Memory B cell (primary cell): ENCODE data around the gene PGLYRP1.

ENCODE experiments used
- ATAC-seq: fragments of 150-1000 bp; cut with Tn5 transposase; 2 replicates; pipeline ENCODE4 v1.10.0; 2021; ENCODE audit warnings: low read depth, mild to moderate bottlenecking, moderate library complexity
- DNase-seq, 2 donors: peaks; one replicate each; pipeline ENCODE4 v3.0.0; 2022; ENCODE audit warnings: low spot score in 2 of 2
- H3K27ac Mint-ChIP-seq: one replicate; pipeline ENCODE4 v1.8.0; 2022; ENCODE audit warnings: mild to moderate bottlenecking, moderate library complexity, mixed read lengths
- H3K27me3 Mint-ChIP-seq: one replicate; pipeline ENCODE4 v1.8.0; 2022; ENCODE audit warnings: mixed read lengths
- H3K36me3 Mint-ChIP-seq: one replicate; pipeline ENCODE4 v1.8.0; 2022; ENCODE audit warnings: mild to moderate bottlenecking, mixed read lengths
- H3K4me1 Mint-ChIP-seq: one replicate; pipeline ENCODE4 v1.8.0; 2022; ENCODE audit warnings: mixed read lengths
- H3K4me3 Mint-ChIP-seq: one replicate; pipeline ENCODE4 v1.8.0; 2022; ENCODE audit warnings: mild to moderate bottlenecking, moderate library complexity, mixed read lengths
- H3K9me3 Mint-ChIP-seq: one replicate; pipeline ENCODE4 v1.8.0; 2022; ENCODE audit warnings: mixed read lengths

Gene PGLYRP1

GRCh38 chr19:46042252-46042883 is 19.5 kb upstream of the PGLYRP1 start:
- ATAC-seq (no peak), DNase-seq (no peak)
- peaks cover 3% of the 10 kb centered on the region for H3K36me3 Mint-ChIP-seq
- H3K27me3 Mint-ChIP-seq: peaks cover 31% of the 10 kb centered on the region
- H3K9me3 Mint-ChIP-seq: peaks cover 9% of the 10 kb centered on the region
- no peak overlapping the region for H3K4me3 Mint-ChIP-seq
- H3K4me1 Mint-ChIP-seq: no peaks in the 10 kb centered on the region
- no peak overlapping the region for H3K27ac Mint-ChIP-seq

GRCh38 chr19:46040952-46041500 is 18.2 kb upstream of the PGLYRP1 start, which contains the start of gene IGFL4:
Gene IGFL4, minus strand, starts transcription at chr19:46041002. Its CDS starts 40 bp downstream, at chr19:46040962.
- Mint-ChIP-seq H3K27ac (no peak within 1 kb of the TSS), H3K36me3 (peaks cover 3% of the 10 kb centered on the region), H3K4me3 (no peak within 1 kb of the TSS), H3K27me3 (peaks cover 25% of the 10 kb centered on the region), H3K4me1 (no peaks in the 10 kb centered on the region), H3K9me3 (peaks cover 8% of the 10 kb centered on the region)
- DNase-seq (no peak), ATAC-seq (no peak)

DNA sequence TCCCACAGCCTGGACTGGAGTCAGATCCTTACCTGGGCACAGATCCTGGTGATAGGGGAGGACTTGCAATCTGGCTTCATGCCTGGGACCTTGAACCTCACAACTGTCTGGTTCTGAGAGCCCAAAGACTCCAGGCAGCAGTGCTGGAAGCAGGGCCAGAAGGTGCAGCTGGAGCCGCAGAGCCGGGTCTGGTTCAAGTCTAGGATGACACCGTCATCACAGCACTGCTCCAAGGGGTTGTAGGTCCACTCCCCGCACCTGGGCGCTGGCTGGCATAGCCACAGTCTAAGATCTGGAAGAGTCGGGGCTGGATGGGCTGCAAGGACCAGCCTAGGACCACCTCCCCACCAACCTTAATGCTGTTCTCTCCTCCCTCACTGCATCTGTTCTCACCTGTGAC is 17.3 kb upstream of the PGLYRP1 start:
- H3K27ac Mint-ChIP-seq: no peak overlapping the region
- peaks cover 22% of the 10 kb centered on the region for H3K27me3 Mint-ChIP-seq
- no peak for ATAC-seq
- H3K9me3 Mint-ChIP-seq: peaks cover 3% of the 10 kb centered on the region
- DNase-seq: no peak
- H3K4me3 Mint-ChIP-seq: no peak overlapping the region
- H3K4me1 Mint-ChIP-seq: no peaks in the 10 kb centered on the region
- H3K36me3 Mint-ChIP-seq: peaks cover 3% of the 10 kb centered on the region

DNA sequence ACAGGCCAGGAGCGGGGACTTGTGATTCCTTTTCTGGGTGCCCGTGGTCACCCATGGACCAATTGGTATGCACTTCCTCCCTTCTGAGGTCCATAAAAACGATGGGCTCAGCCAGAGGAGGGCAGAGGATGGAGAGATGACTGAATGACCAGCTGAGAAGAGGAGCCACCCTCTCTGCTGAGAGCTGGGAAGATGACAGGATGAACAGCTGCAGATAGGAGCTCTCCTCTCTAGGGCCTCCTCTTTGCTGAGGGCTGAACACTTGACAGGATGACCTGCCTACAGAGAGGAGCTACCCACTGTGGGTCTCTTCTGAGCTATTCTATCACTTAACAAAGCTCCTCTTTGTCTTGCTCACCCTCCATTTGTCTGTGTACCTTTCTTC is 13.9 kb upstream of the PGLYRP1 start:
- peaks cover 1% of the 10 kb centered on the region for H3K36me3 Mint-ChIP-seq
- no peak overlapping the region for H3K4me3 Mint-ChIP-seq
- H3K4me1 Mint-ChIP-seq: no peaks in the 10 kb centered on the region
- peaks cover 16% of the 10 kb centered on the region for H3K27me3 Mint-ChIP-seq
- no peak for ATAC-seq
- H3K27ac Mint-ChIP-seq: no peak overlapping the region
- H3K9me3 Mint-ChIP-seq: no peaks in the 10 kb centered on the region
- no peak for DNase-seq

GRCh38 chr19:46035986-46036743 is 13.3 kb upstream of the PGLYRP1 start:
- DNase-seq (no peak), ATAC-seq (no peak)
- Mint-ChIP-seq H3K4me3 (no peak overlapping the region), H3K27ac (no peak overlapping the region), H3K9me3 (no peaks in the 10 kb centered on the region), H3K27me3 (peaks cover 14% of the 10 kb centered on the region), H3K4me1 (no peaks in the 10 kb centered on the region), H3K36me3 (peaks cover 1% of the 10 kb centered on the region)

DNA sequence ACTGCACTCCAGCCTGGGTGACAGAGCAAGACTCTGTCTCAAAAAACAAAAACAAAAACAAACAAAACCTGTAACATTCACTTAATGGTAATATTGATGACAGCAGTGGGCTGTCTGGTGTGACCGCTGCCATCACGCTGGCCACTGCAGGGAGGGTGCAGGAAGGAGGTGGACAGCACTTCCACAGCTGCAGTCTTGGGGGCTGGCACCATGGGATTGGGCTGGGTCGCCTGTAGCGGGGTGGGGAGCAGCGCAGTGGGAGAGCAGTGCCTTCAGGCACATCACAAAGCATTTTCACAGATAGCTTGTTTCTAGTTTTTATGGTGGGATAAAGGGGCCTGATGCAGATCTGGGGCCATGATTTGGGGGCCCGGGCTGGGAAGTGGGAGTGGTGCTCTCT is 12.7 kb upstream of the PGLYRP1 start:
- Mint-ChIP-seq H3K27me3 (peaks cover 10% of the 10 kb centered on the region), H3K9me3 (no peaks in the 10 kb centered on the region), H3K4me3 (no peak overlapping the region), H3K36me3 (peaks cover 1% of the 10 kb centered on the region), H3K4me1 (no peaks in the 10 kb centered on the region), H3K27ac (no peak overlapping the region)
- no peak for DNase-seq
- no peak for ATAC-seq

DNA sequence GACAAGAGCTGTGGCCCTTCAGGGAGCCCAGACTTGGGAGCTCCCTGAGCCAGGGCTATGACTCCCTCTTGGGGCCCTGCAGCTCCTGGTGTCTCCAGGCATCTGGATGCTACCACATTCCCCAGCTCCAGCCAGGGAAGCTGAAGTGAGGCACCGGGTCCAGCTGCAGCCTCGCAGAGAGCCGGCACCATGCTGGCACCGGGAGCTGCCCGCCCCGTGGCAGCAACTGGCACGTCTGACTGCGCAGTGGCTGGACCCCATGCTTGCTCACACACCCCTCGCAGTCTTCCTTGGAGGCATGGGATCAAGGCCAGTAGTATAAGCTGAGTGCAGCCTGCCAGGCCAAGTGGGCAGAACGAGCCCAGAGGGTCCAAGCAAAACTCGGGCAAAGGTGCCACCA is 10.5 kb upstream of the PGLYRP1 start:
- Mint-ChIP-seq H3K4me3 (no peak overlapping the region), H3K4me1 (peaks cover 2% of the 10 kb centered on the region), H3K27ac (no peak overlapping the region), H3K9me3 (no peaks in the 10 kb centered on the region), H3K36me3 (peaks cover 1% of the 10 kb centered on the region), H3K27me3 (peaks cover 8% of the 10 kb centered on the region)
- DNase-seq (no peak), ATAC-seq (no peak)

- ATAC-seq (no peak), DNase-seq (no peak)
- Mint-ChIP-seq H3K9me3 (no peaks in the 10 kb centered on the region), H3K4me1 (peaks cover 2% of the 10 kb centered on the region), H3K36me3 (peaks cover 1% of the 10 kb centered on the region), H3K27ac (no peak overlapping the region), H3K4me3 (no peak overlapping the region), H3K27me3 (peaks cover 8% of the 10 kb centered on the region)
These were observed 9.8 kb upstream of the PGLYRP1 start for GRCh38 chr19:46032597-46033025.

GRCh38 chr19:46031781-46032596 is 9.1 kb upstream of the PGLYRP1 start:
- H3K27ac Mint-ChIP-seq: no peak overlapping the region

GRCh38 chr19:46030812-46031550 is 8.1 kb upstream of the PGLYRP1 start:
- Mint-ChIP-seq H3K4me1 (peaks cover 2% of the 10 kb centered on the region), H3K27ac (no peak overlapping the region), H3K9me3 (no peaks in the 10 kb centered on the region), H3K27me3 (peaks cover 16% of the 10 kb centered on the region), H3K36me3 (peaks cover 1% of the 10 kb centered on the region), H3K4me3 (no peak overlapping the region)
- DNase-seq: no peak
- no peak for ATAC-seq

More at GRCh38 chr19:46031781-46032596, 9.1 kb upstream of the PGLYRP1 start:
- H3K4me3 Mint-ChIP-seq: no peak overlapping the region
- no peak for ATAC-seq
- peaks cover 2% of the 10 kb centered on the region for H3K4me1 Mint-ChIP-seq
- peaks cover 1% of the 10 kb centered on the region for H3K36me3 Mint-ChIP-seq
- no peak for DNase-seq
- peaks cover 8% of the 10 kb centered on the region for H3K27me3 Mint-ChIP-seq
- no peaks in the 10 kb centered on the region for H3K9me3 Mint-ChIP-seq

DNA sequence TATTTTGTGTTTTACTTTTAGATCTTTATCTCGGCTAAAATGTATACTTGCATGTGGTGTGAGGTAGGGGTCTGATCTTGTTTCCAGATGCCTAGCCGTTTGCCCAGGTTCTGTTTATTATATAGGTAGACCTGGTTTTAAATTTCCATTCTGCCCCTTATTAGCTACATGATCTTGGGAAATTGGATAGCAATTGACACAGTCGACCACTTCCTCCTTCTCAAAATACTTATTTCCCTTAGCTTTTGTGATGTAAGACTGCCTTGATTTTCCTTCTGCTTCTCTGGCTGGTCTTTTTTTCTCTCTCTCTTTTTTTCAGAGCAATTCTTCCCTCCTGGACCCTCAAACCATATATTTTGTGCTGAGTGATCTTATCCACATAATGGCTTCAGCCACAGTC is 3.0 kb upstream of the PGLYRP1 start:
- Mint-ChIP-seq H3K9me3 (no peaks in the 10 kb centered on the region), H3K27ac (no peak overlapping the region), H3K27me3 (peaks cover 20% of the 10 kb centered on the region), H3K4me3 (no peak overlapping the region), H3K4me1 (peaks cover 4% of the 10 kb centered on the region), H3K36me3 (no peaks in the 10 kb centered on the region)
- ATAC-seq (no peak), DNase-seq (no peak)

DNA sequence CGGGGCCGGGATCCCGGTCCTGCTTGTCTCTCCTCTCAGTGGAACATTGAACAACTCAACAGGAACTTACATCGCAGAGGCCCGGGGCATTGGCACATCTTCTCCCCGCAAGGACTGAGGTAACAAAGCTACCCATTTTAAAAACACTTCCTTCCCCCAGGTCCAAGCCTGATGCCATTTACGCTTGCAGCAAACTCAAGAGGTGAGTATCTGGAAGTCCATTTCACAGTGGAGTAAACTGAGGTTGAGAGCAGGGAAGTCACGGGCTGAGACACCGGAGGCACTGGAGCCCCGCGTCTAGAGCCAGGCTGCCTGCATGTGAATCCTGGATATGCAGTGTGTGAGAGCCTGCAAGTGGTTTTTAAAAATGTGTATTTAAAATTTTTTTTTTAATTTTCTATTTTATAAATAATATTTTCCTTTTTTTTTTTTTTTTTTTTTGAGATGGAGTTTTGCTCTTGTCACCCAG is 492 bp upstream of the PGLYRP1 start:
- H3K36me3 Mint-ChIP-seq: no peaks in the 10 kb centered on the region
- no peak overlapping the region for H3K27ac Mint-ChIP-seq
- peaks cover 3% of the 10 kb centered on the region for H3K4me1 Mint-ChIP-seq
- ATAC-seq (no peak), DNase-seq (no peak)
- H3K4me3 Mint-ChIP-seq: no peak overlapping the region
- peaks cover 17% of the 10 kb centered on the region for H3K27me3 Mint-ChIP-seq
- no peaks in the 10 kb centered on the region for H3K9me3 Mint-ChIP-seq

GRCh38 chr19:46022061-46022430 is 807 bp downstream of the PGLYRP1 start:
- H3K27ac Mint-ChIP-seq: no peak overlapping the region
- no peak for DNase-seq
- no peaks in the 10 kb centered on the region for H3K36me3 Mint-ChIP-seq
- ATAC-seq: no peak
- peaks cover 3% of the 10 kb centered on the region for H3K4me1 Mint-ChIP-seq
- H3K9me3 Mint-ChIP-seq: no peaks in the 10 kb centered on the region
- peaks cover 17% of the 10 kb centered on the region for H3K27me3 Mint-ChIP-seq
- H3K4me3 Mint-ChIP-seq: no peak overlapping the region
